HepG2 (cell line): ENCODE measurements around the gene HDAC5. TPM values are rescaled to one million over a fixed set of nuclear protein-coding genes. Genes with fewer than 3 reads are reported as not detected.

Experiments
- ARID2 ChIP-seq: sonication (generic); formaldehyde crosslinking; IDR thresholded peaks from 2 replicates; pipeline ENCODE4 v1.8.1; 2022; ENCODE audit warnings: mild to moderate bottlenecking, missing genetic modification reagents, borderline replicate concordance
- ELF3 ChIP-seq: IDR thresholded peaks from 2 replicates; pipeline ENCODE4 v1.6.1; 2016; ENCODE audit warnings: missing genetic modification reagents, missing compliant biosample characterization
- HDAC2 ChIP-seq: sonication (generic); formaldehyde crosslinking; IDR thresholded peaks from 2 replicates; pipeline ENCODE4 v1.4.0; 2020; ENCODE audit warnings: missing genetic modification reagents
- HIVEP1 ChIP-seq: sonication (generic); formaldehyde crosslinking; IDR thresholded peaks from 2 replicates; pipeline ENCODE4 v1.4.0; 2020; ENCODE audit warnings: mild to moderate bottlenecking, missing genetic modification reagents
- HNF1B ChIP-seq: sonication (generic); formaldehyde crosslinking; IDR thresholded peaks from 2 replicates; pipeline ENCODE4 v1.5.1; 2020; ENCODE audit warnings: mild to moderate bottlenecking, moderate library complexity, missing genetic modification reagents
- KLF6 ChIP-seq: IDR thresholded peaks from 2 replicates; pipeline ENCODE4 v1.8.0; 2016; ENCODE audit warnings: missing biosample characterization, missing genetic modification reagents
- MYC ChIP-seq: sonication (generic); formaldehyde crosslinking; IDR thresholded peaks from 2 replicates; pipeline ENCODE4 v1.9.0; 2021; ENCODE audit warnings: missing genetic modification reagents, borderline replicate concordance
- NONO ChIP-seq, 2 experiments: fragments of 450-650 bp in 1 of 2; sonication (generic) in 1 of 2; formaldehyde crosslinking in 1 of 2; IDR thresholded peaks in 1 of 2; conservative IDR thresholded peaks in 1 of 2; 2 replicates each; pipeline versions ENCODE4 v1.6.1 to v1.8.0; 2017 to 2022; ENCODE audit warnings: mild to moderate bottlenecking in 1 of 2, missing genetic modification reagents in 1 of 2, moderate library complexity in 1 of 2
- PHF8 ChIP-seq: sonication (generic); formaldehyde crosslinking; IDR thresholded peaks from 2 replicates; pipeline ENCODE4 v1.5.0; 2020; ENCODE audit warnings: missing genetic modification reagents
- SKIL ChIP-seq: sonication (generic); formaldehyde crosslinking; IDR thresholded peaks from 2 replicates; pipeline ENCODE4 v1.8.0; 2022; ENCODE audit warnings: missing genetic modification reagents, mild to moderate bottlenecking, moderate library complexity, borderline replicate concordance
- TBX2 ChIP-seq: sonication (generic); formaldehyde crosslinking; IDR thresholded peaks from 2 replicates; pipeline ENCODE4 v1.5.0; 2020; ENCODE audit warnings: missing genetic modification reagents, mild to moderate bottlenecking, borderline replicate concordance
- THAP7 ChIP-seq: sonication (generic); formaldehyde crosslinking; IDR thresholded peaks from 2 replicates; pipeline ENCODE4 v1.8.1; 2023; ENCODE audit warnings: mild to moderate bottlenecking, missing genetic modification reagents
- ZNF281 ChIP-seq: sonication (generic); formaldehyde crosslinking; IDR thresholded peaks from 2 replicates; pipeline ENCODE4 v1.4.0; 2020; ENCODE audit warnings: missing genetic modification reagents, borderline replicate concordance
- ZNF574 ChIP-seq: sonication (generic); formaldehyde crosslinking; IDR thresholded peaks from 2 replicates; pipeline ENCODE4 v1.4.0; 2020; ENCODE audit warnings: missing genetic modification reagents
- ZNF713 ChIP-seq: sonication (generic); formaldehyde crosslinking; IDR thresholded peaks from 2 replicates; pipeline ENCODE4 v1.4.0; 2020; ENCODE audit warnings: mild to moderate bottlenecking, missing genetic modification reagents
- ZNF839 ChIP-seq: sonication (generic); formaldehyde crosslinking; IDR thresholded peaks from 2 replicates; pipeline ENCODE4 v1.4.0; 2020; ENCODE audit warnings: missing genetic modification reagents, mild to moderate bottlenecking, borderline replicate concordance
- ZNF878 ChIP-seq: sonication (generic); formaldehyde crosslinking; IDR thresholded peaks from 2 replicates; pipeline ENCODE4 v1.8.1; 2023; ENCODE audit warnings: mild to moderate bottlenecking, missing genetic modification reagents, moderate library complexity
- polyA plus RNA-seq, 8 experiments: library from polyadenylated mRNA; depleted of rRNA in 3 of 8; stranded (reverse) in 7 of 8; unstranded in 1 of 8; fragments of >200 nt; fragmentation: Illumina TruSeq in 4 of 8; extraction: Trizol in 4 of 8; gene quantifications; 2 replicates each; pipeline versions ENCODE4 v1.2.1 to v1.2.3, GENCODE V29; 2011 to 2016; ENCODE audit warnings: low read depth in 4 of 8, missing spikeins in 1 of 8, mixed read lengths in 1 of 8; ENCODE audit not compliant: insufficient read depth in 1 of 8
- total RNA-seq, 5 experiments: library from RNA; depleted of rRNA; stranded (reverse); fragments of >200 nt; fragmentation: Illumina TruSeq; extraction: Trizol; gene quantifications; 2 replicates each; pipeline ENCODE4 v1.2.3, GENCODE V29; 2016; ENCODE audit warnings: low read depth in 1 of 5

The HDAC5 gene
- total and polyA plus RNA-seq, 2 of the 13 experiments (the other 11 are each of a cell fraction or from before 2014, with no cell fraction given), result 46.4 to 85.4 TPM

GRCh38 chr17:44095647-44096496, 27.6 kb downstream of the HDAC5 start (continued):
- TF ChIP-seq ZNF281 (CRISPR knock-in tag) (peak; percentile 89), ZNF574 (CRISPR knock-in tag) (peak; percentile 56), NONO (IDR thresholded peaks at IDR 0.05) (no peak), NONO (CRISPR knock-in tag; conservative IDR thresholded peaks at IDR 0.05) (peak; percentile 48), THAP7 (0 out of 2 replicates have a peak, but pooled peaks have one; percentile 20), MYC (CRISPR knock-in tag) (peak; percentile 72; the same call in 1 of the 2 replicates), SKIL (CRISPR knock-in tag) (peak; percentile 46; the same call in 1 of the 2 replicates), HDAC2 (CRISPR knock-in tag) (peak; percentile 35; the same call in 1 of the 2 replicates), HIVEP1 (CRISPR knock-in tag) (no peak), TBX2 (CRISPR knock-in tag) (peak; percentile 62; the same call in 1 of the 2 replicates), PHF8 (CRISPR knock-in tag) (peak; percentile 23; the same call in 1 of the 2 replicates), ARID2 (CRISPR knock-in tag) (no peak), ELF3 (CRISPR knock-in tag) (peak; percentile 93), ZNF839 (CRISPR knock-in tag) (peak; percentile 47; the same call in 1 of the 2 replicates), ZNF878 (CRISPR knock-in tag) (no peak), KLF6 (0 out of 2 replicates have a peak, but pooled peaks have one; percentile 36), HNF1B (peak; percentile 52; the same call in 1 of the 2 replicates), ZNF713 (CRISPR knock-in tag) (no peak)
